GM21515 (cell line): Measurements from ENCODE around the gene C11orf21.

Experiments used
- ATAC-seq: cut with Tn5 transposase; IDR thresholded peaks from one replicate; pipeline ENCODE4 v1.9.1; 2021; ENCODE audit not compliant: unreplicated experiment

C11orf21 gene

GRCh38 chr11:2309251-2310072 is 7.7 kb upstream of the C11orf21 start:
- ATAC-seq, result no peak

- no peak for ATAC-seq
Measured at GRCh38 chr11:2308713-2309112, 7.0 kb upstream of the C11orf21 start.

GRCh38 chr11:2307501-2308331 is 6.0 kb upstream of the C11orf21 start:
- no peak for ATAC-seq

DNA sequence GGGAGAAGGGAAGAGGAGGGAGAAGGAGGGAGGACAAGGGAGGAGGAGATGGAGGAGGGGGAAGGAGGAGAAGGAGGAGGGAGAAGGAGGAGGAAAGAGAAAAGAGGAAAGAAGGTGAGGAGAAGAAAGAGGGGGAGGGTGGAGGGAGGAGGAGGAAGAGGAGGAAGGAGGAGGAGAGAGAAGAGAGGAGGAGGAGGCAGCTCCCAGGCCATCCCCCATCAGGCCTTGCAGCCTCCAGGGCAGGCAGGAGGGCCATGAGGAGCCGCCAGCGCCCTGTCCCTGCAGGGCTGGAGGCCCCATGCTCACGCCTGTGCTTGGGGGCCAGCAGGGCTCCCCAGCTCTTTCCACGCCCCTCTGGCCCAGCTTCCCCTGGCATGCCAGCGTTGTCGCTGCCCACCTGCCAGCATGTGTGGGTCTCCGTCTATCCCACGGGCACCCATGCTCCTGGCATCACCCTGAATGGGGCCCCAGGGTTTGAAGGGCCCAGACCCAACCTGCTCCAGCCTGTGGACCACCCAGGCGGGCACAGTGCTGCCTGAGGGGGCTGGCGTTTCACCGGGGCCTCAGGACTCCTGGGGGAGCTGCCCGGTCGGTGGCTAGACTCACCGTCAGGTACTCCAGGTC is 5.3 kb upstream of the C11orf21 start:
- ATAC-seq, result no peak

GRCh38 chr11:2306452-2306823 is 4.7 kb upstream of the C11orf21 start:
- no peak for ATAC-seq

- ATAC-seq, result no peak
Measured at GRCh38 chr11:2305788-2306451, 4.2 kb upstream of the C11orf21 start.

DNA sequence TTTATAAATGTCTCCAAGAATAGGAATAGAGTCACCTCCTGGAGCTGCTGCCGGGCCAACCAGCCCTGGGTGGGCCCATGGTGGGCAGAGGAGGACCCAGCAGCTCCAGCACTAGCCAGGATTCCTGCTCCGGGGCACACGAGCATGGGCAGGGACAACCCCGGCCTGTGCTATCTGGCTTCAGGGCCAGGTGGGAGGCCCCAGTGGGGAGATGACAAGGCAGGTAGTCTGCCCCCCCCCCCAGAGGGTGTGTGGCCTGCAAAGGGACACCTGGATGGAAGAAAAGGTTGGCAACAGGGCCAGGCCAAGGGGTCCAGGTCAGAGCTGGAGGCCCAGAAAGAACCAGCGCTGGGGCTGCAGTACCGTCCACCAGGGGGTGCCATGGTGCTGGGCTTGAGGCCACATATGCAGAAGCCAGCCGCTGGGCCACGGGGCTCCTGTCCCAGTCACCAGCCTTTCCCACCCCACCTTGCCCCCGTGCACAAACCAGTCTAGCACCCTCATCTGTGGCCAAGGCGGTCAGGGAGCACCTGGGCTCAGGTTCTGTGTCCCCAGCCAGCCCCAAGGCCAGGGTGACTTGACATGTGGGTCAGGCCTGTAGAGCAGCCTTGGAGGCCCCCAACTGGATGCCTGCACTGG is 3.5 kb upstream of the C11orf21 start:
- ATAC-seq, result no peak

GRCh38 chr11:2304506-2305139 is 2.9 kb upstream of the C11orf21 start:
- no peak for ATAC-seq

- no peak for ATAC-seq
Measured at GRCh38 chr11:2303627-2304505, 2.1 kb upstream of the C11orf21 start.

- ATAC-seq, result no peak
Measured at GRCh38 chr11:2302896-2303626, 1.3 kb upstream of the C11orf21 start.

DNA sequence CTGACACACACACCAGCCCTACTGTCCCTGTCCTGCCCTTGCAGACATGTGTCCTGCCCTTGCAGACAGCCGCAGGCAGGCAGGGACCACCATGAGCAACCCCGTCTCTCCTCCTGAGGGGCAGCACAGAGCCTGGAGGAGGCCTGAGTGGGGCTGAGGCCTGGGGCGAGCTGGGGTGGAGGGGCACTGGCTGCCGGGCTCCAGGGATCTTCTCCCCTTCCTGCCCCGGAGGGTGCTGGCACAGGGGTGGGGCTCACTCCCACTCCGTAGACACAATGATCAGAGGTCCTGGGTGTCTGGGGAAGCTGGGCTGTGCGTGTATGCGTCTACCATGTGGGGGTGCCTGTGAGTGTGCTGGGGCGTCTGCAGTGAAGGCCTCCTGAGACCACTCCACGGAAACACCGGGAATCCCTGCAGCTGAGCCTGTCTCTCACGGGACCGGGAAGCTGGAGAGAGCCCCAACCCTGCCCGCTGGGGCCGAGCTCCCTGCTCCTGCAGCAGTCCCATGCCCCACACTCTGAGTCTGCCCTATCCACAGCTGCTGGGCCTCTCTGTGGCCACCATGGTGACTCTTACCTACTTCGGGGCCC is 683 bp upstream of the C11orf21 start:
- no peak for ATAC-seq

DNA sequence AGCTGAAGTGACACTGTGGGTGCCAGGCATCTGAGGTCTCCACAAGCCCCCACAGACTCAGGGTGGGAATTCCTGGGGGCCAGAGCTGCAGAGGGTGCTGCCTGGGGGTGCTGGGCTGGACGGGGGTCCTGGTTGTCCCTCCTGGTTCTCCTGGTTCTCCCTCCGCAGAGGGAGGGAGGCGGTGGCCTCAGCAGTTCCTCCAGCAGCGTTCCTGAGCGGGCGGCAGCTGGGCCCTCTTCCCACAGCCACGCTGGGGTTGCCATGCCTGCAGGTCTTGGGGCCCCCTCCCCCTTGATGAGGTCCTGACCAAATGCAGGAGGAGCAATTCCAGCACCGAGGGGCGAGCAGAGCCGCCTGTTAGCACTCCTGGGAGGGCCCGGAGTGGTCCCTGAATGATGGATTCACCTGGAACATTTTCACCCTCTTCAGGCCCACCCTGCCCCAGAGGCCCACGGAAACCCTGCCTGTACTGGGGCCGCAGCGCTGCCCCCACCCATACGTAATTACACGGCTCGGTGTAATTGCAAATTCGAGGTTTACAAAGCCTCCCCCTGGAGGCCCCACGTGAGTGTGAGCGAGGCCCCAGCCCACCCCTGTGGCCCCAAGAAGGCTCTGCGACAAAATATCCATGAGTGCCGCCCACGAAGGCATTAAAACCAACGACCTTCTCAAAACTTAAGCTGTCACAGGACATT is 635 bp downstream of the C11orf21 start:
- no peak for ATAC-seq

DNA sequence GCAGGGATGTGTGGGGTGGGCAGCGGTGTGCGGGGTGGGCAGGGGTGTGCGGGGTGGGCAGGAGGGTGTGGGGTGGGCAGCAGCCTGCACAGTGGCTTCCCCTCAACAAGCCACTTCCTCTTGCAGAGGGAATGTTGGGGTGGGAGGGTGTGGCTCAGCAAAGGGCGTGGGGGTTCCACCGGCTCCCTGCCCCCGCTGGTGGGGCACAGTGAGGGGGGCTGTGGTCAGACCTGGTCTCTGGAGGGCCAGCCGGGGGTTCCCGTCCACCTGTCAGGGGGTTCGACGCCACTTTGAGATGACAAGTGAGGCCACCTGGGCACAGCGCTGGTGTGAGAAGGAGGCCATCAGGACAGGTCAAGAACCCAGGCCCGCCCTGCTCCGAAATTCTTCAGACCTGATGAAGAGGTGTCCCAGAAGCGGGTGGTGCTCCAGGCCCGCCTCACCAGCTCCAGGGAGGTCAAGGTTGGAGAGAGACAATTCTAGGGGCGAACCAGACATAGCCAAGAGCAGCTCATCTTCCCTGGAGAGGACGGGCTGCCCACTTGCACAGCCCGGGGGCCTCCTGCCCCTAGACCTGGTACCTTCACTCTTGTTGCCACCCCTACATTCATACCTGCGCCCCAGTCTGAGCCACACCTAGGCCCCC is 1.3 kb downstream of the C11orf21 start:
- no peak for ATAC-seq

DNA sequence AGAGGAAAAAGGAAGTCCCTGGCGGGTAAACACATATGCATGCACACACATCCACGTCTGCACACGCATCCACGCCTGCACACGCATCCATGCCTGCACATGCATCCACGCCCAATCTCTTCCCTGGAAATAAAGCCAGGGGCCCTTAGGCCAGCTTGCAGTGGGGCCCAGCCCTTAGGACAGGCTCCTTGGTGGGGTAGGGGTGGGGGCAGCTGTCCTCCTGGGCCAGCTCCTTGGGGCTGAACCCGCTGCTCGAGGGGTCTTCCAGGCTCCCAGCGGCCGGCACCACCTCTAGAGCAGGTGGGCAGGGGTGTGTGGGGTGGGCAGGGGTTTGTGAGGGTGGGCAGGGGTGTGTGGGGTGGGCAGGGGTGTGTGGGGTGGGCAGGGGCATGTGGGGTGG is 1.9 kb downstream of the C11orf21 start:
- no peak for ATAC-seq

DNA sequence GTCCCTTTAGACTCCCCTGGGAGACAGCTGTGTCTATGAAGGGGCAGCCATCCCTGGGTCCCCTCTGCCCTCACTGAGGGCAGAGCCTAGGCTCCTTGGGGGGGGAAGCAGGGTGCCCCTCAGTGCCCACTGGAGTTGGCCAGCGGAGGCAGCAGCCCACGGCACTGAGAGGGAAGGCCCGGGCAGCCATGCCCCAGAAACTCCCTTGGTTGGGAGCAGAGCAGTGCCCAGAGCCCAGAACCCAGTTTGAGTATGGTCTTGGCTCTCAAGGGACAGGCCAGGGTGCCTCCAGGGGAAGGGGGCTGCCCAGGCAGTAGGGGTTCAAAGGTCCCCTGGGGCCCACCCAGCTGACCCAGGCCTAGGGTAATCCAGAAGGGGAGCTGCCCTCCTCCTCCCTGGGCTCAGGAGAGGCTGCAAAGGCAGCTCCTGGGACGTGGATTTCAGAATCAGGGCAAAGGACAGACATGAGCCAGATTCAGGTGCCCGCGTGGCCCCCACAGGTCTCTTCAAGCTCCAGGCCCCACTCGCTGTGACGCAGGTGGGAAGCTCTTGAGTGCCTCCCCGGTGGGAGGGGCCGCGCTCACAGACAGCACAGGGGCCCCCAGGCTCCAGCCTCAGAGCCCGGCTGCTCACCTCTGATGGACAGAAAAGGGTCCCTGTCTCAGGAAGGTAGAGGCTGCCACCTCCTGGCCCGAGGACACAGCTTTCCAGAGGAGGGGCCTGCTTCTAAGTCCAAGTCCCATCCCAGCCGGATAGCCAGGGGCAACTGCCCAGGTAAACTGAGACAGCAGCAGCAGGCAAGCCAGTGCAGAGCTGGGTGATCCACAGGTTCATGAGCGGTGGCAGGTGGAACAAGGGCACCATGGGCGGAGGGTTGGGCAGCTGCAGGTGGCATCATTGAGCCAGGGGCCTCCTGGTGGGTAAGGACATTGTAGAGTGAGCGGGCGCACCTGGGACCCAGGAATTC is 2.6 kb downstream of the C11orf21 start:
- no peak for ATAC-seq
